Spleen (tissue), 7 donors: ENCODE measurements around the gene C2CD2.
"Not testable (repeated sequence)": the region's sequence is repeated elsewhere in the genome, so short reads cannot be mapped to it uniquely, and the experiment has no call there.

ENCODE experiments used
- POLR2A ChIP-seq, 3 donors: fragments of 450-650 bp; IDR thresholded peaks; one replicate each; pipeline ENCODE4 v1.5.1; 2017; ENCODE audit warnings: antibody characterized with exemption in 3 of 3, mild to moderate bottlenecking in 1 of 3
- TF ChIP-seq, protein P1 (sequence below), 11 experiments: fragments of 200-600 bp in 7 of 11; fragments of 450-650 bp in 4 of 11; sonication (generic) in 4 of 11; IDR thresholded peaks in 8 of 11; conservative IDR thresholded peaks in 3 of 11; 1 replicate in 7 of 11; 2 replicates in 4 of 11; pipeline versions ENCODE4 v1.4.0 to v1.8.0; 2016 to 2021; ENCODE audit warnings: antibody characterized with exemption in 11 of 11, inconsistent platforms in 4 of 11, mild to moderate bottlenecking in 1 of 11
- donor health status: DM: no; HTN: no; CAD: no; lungs with moderate emphysema.
- donor health status: DM: no; HTN: no; CAD: no.
- donor health status: DM: no; HTN: no; CAD: no.

DNA sequence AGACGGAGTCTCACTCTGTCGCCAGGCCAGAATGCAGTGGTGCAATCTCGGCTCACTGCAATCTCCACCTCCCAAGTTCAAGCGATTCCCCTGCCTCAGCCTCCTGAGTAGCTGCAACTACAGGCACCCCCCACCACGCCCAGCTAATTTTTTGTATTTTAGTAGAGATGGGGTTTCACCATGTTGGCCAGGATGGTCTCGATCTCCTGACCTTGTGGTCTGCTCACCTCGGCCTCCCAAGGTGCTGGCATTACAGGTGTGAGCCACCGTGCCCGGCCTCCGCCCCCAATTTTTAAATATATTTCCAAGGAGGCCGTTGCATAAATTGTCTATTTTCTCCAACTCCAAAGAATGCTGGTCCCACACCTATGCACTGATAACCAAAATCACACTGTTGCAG lies 5.9 kb upstream of the C2CD2 start:
- TF ChIP-seq, protein P1, sequence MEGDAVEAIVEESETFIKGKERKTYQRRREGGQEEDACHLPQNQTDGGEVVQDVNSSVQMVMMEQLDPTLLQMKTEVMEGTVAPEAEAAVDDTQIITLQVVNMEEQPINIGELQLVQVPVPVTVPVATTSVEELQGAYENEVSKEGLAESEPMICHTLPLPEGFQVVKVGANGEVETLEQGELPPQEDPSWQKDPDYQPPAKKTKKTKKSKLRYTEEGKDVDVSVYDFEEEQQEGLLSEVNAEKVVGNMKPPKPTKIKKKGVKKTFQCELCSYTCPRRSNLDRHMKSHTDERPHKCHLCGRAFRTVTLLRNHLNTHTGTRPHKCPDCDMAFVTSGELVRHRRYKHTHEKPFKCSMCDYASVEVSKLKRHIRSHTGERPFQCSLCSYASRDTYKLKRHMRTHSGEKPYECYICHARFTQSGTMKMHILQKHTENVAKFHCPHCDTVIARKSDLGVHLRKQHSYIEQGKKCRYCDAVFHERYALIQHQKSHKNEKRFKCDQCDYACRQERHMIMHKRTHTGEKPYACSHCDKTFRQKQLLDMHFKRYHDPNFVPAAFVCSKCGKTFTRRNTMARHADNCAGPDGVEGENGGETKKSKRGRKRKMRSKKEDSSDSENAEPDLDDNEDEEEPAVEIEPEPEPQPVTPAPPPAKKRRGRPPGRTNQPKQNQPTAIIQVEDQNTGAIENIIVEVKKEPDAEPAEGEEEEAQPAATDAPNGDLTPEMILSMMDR (IDR thresholded peaks at IDR 0.05 in 8 of 11, conservative IDR thresholded peaks at IDR 0.05 in 3 of 11), result not testable (repeated sequence)
- TF ChIP-seq POLR2A (IDR thresholded peaks at IDR 0.05), result not testable (repeated sequence)
